NCI-H526 treated with DMSO at 0.1 percent for 48 hours (cell line): Measurements from ENCODE around the gene ADAMTS1.

Experiments
- DNase-seq: peaks from one replicate; lab custom pipeline; 2025; lab: John Stamatoyannopoulos, UW

The ADAMTS1 gene

DNA sequence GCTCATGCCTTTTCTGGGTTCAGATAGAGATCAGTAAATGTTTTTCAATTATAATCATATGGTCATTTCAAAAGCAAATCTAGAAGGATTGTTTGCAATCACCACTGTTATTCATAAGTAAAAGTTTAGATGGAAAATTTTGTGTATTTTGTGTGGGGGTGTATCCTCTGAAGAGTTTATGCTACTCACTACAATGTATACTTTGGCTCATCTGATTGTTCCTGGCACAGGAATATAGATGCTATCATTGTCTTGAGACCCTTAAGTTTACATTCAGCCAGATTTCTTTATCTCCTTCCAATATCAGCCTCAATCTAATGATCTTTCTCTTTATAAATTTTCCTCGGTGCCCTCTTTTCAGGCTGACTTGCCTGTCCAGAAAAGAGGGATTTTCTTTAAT is 33.0 kb downstream of the ADAMTS1 start:
- DNase-seq, result no peak

DNA sequence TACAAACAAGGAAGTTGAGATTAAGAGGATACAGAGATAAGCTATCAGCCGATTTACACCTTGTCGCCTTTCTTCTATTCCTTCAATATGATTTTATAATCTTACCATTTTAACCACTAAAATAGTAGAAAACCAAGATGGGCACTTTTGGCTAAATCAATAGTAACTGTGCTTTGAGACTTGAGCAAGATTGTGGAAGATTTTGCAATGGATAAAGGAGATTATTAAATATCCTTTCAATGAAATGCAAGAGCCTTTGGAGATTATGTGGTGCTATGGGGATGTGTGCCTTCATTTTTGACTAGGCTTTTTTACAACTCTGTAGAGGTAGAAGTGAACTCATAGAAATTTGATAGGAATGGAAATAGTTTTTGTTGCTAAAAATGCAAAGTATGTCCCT is 33.7 kb downstream of the ADAMTS1 start:
- no peak for DNase-seq

DNA sequence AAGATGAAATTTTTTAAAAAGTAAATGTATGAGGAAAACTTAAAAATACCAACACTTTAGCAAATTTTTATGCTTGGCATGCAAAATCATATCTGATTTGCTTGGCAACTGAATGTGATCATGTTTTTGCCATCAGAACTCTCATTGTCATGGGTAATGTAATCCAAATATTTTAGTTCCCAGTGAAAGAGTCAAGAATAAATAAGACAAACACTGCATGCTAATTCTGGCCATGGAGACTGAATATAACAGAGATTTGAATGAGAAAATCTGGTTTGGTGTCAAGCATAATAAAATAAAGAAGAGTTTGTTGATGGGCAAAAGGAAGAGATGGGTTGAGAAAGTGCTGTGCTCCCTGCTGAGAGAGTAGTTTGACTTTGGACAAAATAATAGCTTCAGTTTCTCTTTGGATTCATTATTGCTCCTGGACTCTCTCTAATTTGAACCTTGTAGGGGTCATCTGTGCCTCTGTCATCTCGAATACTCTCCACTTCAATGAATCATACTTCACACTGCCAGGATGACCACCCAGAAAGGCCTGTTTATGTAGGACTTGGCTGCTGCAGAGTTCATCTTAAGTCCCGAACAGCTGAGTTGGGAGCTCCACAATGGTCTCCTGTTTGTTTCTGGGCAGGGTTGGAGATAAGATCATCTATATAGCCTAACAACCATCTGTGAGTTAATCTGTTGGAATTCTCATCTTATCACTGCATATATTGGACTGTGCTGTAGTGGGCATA is 34.4 kb downstream of the ADAMTS1 start:
- no peak for DNase-seq

GRCh38 chr21:26810266-26810665 is 34.9 kb downstream of the ADAMTS1 start:
- no peak for DNase-seq

GRCh38 chr21:26809745-26810144 is 35.5 kb downstream of the ADAMTS1 start:
- DNase-seq, result no peak

- DNase-seq, result no peak
These were observed 38.4 kb downstream of the ADAMTS1 start for GRCh38 chr21:26806801-26807295.

GRCh38 chr21:26804895-26805609 is 40.2 kb downstream of the ADAMTS1 start:
- no peak for DNase-seq

- DNase-seq, result no peak
These were observed 43.7 kb downstream of the ADAMTS1 start for GRCh38 chr21:26801498-26801897.

GRCh38 chr21:26800970-26801431 is 44.2 kb downstream of the ADAMTS1 start:
- no peak for DNase-seq

DNA sequence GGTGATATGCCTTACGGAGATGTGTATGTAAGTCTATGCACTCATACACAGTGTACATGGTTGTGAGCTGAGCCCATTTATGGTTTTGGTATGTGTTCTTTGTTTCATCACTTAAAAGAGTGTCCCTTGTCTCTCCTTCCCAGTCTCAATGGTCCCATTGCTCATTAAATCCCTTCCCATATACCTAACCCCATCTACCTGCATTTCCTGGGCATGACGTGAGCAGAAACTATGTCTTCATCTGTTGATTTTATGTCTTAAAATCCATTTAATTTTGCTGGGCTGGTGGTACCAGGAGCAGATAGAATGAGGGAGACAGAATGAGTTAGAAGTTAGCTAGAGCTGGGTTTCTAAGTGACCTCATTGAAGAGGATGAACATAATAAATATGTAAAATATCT is 44.8 kb downstream of the ADAMTS1 start:
- DNase-seq, result no peak

GRCh38 chr21:26800001-26800400 is 45.2 kb downstream of the ADAMTS1 start:
- DNase-seq, result no peak

DNA sequence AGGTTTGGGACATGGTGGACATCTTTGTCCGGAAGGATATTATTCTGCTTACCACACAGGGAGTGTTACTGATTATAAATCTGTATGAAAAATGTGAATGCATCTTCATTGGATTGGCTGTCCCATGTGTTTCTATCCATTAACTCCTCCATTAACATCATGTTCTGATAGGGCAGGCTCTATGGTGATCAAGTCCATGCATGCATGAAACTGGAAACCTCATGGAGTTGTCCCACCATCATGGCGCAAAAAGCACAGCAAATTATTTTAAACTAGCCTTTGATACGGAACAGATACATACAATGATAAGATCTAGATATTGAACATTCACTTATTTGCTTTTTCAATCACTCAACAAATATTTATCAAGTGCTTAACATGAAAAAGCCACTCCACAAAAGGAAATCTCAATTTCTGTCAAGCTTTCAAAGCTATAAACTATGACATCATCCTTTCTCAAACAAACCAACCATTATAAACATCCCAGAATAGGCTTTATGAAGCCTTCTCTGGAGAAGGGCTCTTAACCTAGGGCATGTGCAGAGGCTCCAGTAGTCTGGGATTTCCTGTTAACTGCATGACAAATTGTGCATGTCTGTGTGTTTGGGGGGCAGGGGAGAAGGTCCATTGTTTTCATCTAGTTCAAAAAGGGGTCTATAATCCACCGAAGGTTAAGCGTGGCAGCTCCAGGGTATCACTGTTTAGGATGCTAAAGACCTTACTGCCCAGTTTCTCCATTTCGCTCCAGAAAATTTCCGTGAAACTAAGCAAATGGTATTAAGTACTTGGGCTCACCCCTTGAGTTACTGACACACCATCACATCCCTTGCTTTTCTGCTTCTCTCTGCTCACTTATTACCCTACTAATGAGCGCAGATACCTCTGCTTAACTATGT is 46.1 kb downstream of the ADAMTS1 start:
- no peak for DNase-seq

- DNase-seq, result no peak
These were observed 47.2 kb downstream of the ADAMTS1 start for GRCh38 chr21:26797878-26798456.

DNA sequence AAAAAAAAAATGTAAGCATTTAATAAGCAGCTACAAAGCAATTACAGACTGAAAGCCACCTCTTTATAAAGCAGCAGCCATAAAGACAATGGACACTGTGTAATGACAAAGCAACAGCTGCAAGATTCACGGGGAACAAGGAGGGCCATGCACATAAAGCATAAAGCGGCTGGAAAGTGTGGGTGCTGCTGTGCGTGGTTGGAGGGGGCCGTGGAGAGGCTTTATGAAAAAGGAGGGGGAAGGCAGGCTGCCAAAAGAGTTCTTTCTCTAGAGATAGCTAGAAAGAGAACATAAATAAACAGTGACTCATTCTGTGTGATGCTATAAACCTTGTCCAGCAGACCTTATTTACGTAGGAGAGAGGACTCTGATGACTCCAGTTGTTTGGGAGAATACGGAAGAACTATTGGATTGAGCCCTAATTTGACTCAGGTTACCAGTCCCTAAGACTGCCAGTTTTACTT is 49.3 kb downstream of the ADAMTS1 start:
- no peak for DNase-seq

GRCh38 chr21:26795412-26795805 is 49.8 kb downstream of the ADAMTS1 start:
- no peak for DNase-seq

GRCh38 chr21:26794597-26795411 is 50.4 kb downstream of the ADAMTS1 start:
- no peak for DNase-seq

DNA sequence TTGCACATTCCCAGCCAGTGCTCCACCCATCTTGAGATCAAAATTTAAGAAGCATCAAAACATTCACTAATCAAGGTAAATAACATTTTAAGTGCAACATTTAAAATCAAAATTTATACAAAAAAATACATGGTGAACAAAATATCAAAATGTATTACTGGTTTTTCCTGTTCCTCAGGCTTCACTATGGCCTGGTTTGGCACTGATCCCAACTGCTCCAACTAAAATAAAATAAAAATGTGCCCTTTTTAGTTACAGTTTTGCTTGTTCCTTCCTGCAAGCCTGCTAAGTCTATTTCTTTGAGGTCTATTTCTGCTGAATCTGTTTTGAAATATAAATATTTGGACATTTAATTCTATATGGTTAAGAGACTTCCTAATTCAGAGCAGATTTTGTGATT is 54.9 kb downstream of the ADAMTS1 start:
- DNase-seq, result no peak

- DNase-seq, result no peak
These were observed 56.4 kb downstream of the ADAMTS1 start for GRCh38 chr21:26788790-26789189.
